Panc1 (cell line): ENCODE results near the gene TSPO2. TPM values are rescaled to one million over a fixed set of nuclear protein-coding genes. Genes with fewer than 3 reads are reported as not detected.

Source experiments
- ATAC-seq: fragments of 200-7000 bp; cut with Tn5 transposase; 2 replicates; pipeline ENCODE4 v1.9.1; 2020; ENCODE audit warnings: mild to moderate bottlenecking, moderate library complexity
- BruUV-seq: library from RNA; stranded (reverse); fragments of 400-500 nt; replicated peaks from 2 replicates; lab custom pipeline; 2021; lab: Mats Ljungman, UMichigan
- CTCF ChIA-PET: fragments of 300-600 bp; sonication (Branson Sonifier 250); formaldehyde crosslinking; loops from one replicate; lab custom pipeline; 2022; ENCODE audit warnings: antibody characterized with exemption; lab: Charles Lee
- POLR2A ChIA-PET: fragments of 300-600 bp; sonication (Branson Sonifier 250); formaldehyde crosslinking; loops from one replicate; lab custom pipeline; 2022; ENCODE audit warnings: antibody characterized with exemption; lab: Charles Lee
- DNase-seq: peaks from one replicate; pipeline ENCODE4 v3.0.0-alpha.2; 2010; ENCODE audit warnings: low read depth, low spot score
- H3K27ac ChIP-seq: 2 replicates; pipeline ENCODE4 v1.5.1; 2011; ENCODE audit warnings: mild to moderate bottlenecking, low read length, inconsistent platforms
- H3K27me3 ChIP-seq: fragments of 200-500 bp; sonication (Bioruptor generic); 2 replicates; pipeline ENCODE4 v1.6.0; 2014; ENCODE audit warnings: low read length, inconsistent platforms; ENCODE audit not compliant: control insufficient read depth, insufficient read depth
- H3K36me3 ChIP-seq: fragments of 200-500 bp; sonication (Bioruptor generic); 2 replicates; pipeline ENCODE4 v1.5.1; 2014; ENCODE audit warnings: inconsistent platforms, mild to moderate bottlenecking, low read length, moderate library complexity; ENCODE audit not compliant: control insufficient read depth, insufficient read depth
- H3K4me1 ChIP-seq: 2 replicates; pipeline ENCODE4 v1.5.1; 2011; ENCODE audit warnings: inconsistent platforms, mild to moderate bottlenecking, low read length, moderate library complexity; ENCODE audit not compliant: control insufficient read depth, insufficient read depth
- H3K4me3 ChIP-seq, 2 experiments: 2 replicates each; pipeline ENCODE4 v1.5.1; 2011 to 2012; ENCODE audit warnings: low read depth in 2 of 2, low read length in 2 of 2, mild to moderate bottlenecking in 2 of 2, inconsistent platforms in 1 of 2, moderate library complexity in 1 of 2
- H3K9me3 ChIP-seq: fragments of 200-500 bp; sonication (Bioruptor generic); 2 replicates; pipeline ENCODE4 v1.5.1; 2014; ENCODE audit warnings: low read depth, mild to moderate bottlenecking, inconsistent platforms, low read length, moderate library complexity; ENCODE audit not compliant: control insufficient read depth, insufficient read depth
- POLR2AphosphoS5 ChIP-seq: IDR thresholded peaks from 2 replicates; pipeline ENCODE4 v1.6.1; 2012; ENCODE audit warnings: mild to moderate bottlenecking, low read depth, low read length, moderate library complexity
- SIN3A ChIP-seq: IDR thresholded peaks from 2 replicates; pipeline ENCODE4 v1.6.1; 2012; ENCODE audit warnings: low read depth, mild to moderate bottlenecking, low read length, moderate library complexity, borderline replicate concordance; ENCODE audit not compliant: insufficient read depth
- TCF7L2 ChIP-seq: IDR thresholded peaks from 2 replicates; pipeline ENCODE4 v1.6.1; 2011; ENCODE audit warnings: mild to moderate bottlenecking, low read depth, low read length, inconsistent platforms
- in situ Hi-C: cut with HindIII; loops from 2 replicates; pipeline ENCODE4 v1.10.0; 2016; ENCODE audit warnings: low sequenced_read_pairs, low pct_unique_long_range_greater_than_20kb
- intact Hi-C: fragments of 100-400 bp; cut with micrococcal nuclease; formaldehyde crosslinking; loops from one replicate; pipeline ENCODE4 v1.10.0; 2022; ENCODE audit not compliant: unreplicated experiment
- total RNA-seq: library from RNA; stranded (reverse); gene quantifications from one replicate; pipeline ENCODE4 v1.2.1, GENCODE V29; 2021; ENCODE audit not compliant: unreplicated experiment
- TF ChIP-seq, protein P1 (sequence below): fragments of 450-650 bp; IDR thresholded peaks from 2 replicates; pipeline ENCODE4 v1.5.1; 2017; ENCODE audit warnings: mild to moderate bottlenecking
- TF ChIP-seq, protein P2 (sequence below), 2 experiments: IDR thresholded peaks; 2 replicates each; pipeline ENCODE4 v1.6.1; 2011 to 2012; ENCODE audit warnings: low read depth in 2 of 2, control low read depth in 1 of 2, low read length in 1 of 2, mild to moderate bottlenecking in 1 of 2, moderate library complexity in 1 of 2; ENCODE audit not compliant: insufficient read depth in 1 of 2

The TSPO2 gene
- total RNA-seq, 1 experiment from 2014 or later: not detected

DNA sequence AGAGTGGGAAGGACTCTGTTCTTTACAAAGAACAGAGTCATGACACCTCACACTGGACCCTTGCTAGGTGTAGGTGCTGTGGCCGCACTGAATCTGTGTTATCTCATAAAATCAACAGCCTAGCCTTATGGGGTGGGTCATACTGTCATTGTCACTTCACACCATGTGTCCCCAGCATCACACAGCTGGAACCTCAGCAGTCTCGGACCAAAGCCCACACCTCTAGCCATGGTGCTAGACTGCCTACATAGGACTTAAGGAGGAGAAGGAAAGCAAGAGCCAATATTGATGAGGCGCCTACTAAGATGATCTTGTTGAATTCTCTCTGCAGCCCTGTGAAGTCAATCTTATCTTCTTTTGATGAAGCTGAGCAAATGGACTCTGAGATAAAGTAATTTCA lies 34.3 kb upstream of the TSPO2 start:
- Histone ChIP-seq H3K4me1 (no peaks in the 10 kb centered on the region; the same call in none of the 2 replicates), H3K4me3 (no peak overlapping the region), H3K27ac (peak overlapping the region; percentile 71; the same call in 1 of the 2 replicates), H3K9me3 (no peaks in the 10 kb centered on the region), H3K36me3 (no peaks in the 10 kb centered on the region), H3K27me3 (no peaks in the 10 kb centered on the region)
- DNase-seq (no peak), ATAC-seq (no peak)
- ChIA-PET POLR2A (interaction anchor here (0.5 kb wide), 1 partner anchor 49 kb away, joined by 3 read pairs; no protein-coding TSS in a partner anchor), CTCF (no interaction called here)
- TF ChIP-seq, protein P1, sequence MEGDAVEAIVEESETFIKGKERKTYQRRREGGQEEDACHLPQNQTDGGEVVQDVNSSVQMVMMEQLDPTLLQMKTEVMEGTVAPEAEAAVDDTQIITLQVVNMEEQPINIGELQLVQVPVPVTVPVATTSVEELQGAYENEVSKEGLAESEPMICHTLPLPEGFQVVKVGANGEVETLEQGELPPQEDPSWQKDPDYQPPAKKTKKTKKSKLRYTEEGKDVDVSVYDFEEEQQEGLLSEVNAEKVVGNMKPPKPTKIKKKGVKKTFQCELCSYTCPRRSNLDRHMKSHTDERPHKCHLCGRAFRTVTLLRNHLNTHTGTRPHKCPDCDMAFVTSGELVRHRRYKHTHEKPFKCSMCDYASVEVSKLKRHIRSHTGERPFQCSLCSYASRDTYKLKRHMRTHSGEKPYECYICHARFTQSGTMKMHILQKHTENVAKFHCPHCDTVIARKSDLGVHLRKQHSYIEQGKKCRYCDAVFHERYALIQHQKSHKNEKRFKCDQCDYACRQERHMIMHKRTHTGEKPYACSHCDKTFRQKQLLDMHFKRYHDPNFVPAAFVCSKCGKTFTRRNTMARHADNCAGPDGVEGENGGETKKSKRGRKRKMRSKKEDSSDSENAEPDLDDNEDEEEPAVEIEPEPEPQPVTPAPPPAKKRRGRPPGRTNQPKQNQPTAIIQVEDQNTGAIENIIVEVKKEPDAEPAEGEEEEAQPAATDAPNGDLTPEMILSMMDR: no peak
- no peak for TF ChIP-seq POLR2AphosphoS5
- in situ Hi-C loops: no loop called here
- no TSS peak for BruUV-seq
- intact Hi-C loops: loop anchor here (5.0 kb wide), 1 partner anchor 101 kb away; no protein-coding TSS in a partner anchor

DNA sequence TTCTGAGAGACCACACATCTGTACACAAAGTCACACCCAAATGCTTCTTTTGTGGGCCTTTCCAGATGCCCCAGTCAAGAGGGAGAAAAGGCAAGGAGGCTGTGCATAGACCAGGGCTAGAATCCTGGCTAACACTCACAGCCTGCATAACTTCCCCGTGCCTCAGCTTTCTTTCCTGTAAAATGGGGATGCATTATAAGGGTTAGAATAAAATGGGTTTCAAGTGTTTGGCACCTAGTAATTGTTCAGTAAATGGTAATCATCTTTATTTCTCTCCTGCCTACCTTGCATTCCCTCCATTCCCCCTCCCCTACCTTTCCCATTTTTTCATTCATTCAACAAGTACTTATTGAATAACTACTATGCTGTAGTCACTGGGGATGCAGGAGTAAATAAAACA lies 32.6 kb upstream of the TSPO2 start:
- no peaks in the 10 kb centered on the region for H3K9me3 ChIP-seq
- BruUV-seq: no TSS peak
- in situ Hi-C loops: no loop called here
- TF ChIP-seq, protein P1: no peak
- TF ChIP-seq SIN3A (no peak), TCF7L2 (no peak), POLR2AphosphoS5 (no peak)
- TF ChIP-seq, protein P2, sequence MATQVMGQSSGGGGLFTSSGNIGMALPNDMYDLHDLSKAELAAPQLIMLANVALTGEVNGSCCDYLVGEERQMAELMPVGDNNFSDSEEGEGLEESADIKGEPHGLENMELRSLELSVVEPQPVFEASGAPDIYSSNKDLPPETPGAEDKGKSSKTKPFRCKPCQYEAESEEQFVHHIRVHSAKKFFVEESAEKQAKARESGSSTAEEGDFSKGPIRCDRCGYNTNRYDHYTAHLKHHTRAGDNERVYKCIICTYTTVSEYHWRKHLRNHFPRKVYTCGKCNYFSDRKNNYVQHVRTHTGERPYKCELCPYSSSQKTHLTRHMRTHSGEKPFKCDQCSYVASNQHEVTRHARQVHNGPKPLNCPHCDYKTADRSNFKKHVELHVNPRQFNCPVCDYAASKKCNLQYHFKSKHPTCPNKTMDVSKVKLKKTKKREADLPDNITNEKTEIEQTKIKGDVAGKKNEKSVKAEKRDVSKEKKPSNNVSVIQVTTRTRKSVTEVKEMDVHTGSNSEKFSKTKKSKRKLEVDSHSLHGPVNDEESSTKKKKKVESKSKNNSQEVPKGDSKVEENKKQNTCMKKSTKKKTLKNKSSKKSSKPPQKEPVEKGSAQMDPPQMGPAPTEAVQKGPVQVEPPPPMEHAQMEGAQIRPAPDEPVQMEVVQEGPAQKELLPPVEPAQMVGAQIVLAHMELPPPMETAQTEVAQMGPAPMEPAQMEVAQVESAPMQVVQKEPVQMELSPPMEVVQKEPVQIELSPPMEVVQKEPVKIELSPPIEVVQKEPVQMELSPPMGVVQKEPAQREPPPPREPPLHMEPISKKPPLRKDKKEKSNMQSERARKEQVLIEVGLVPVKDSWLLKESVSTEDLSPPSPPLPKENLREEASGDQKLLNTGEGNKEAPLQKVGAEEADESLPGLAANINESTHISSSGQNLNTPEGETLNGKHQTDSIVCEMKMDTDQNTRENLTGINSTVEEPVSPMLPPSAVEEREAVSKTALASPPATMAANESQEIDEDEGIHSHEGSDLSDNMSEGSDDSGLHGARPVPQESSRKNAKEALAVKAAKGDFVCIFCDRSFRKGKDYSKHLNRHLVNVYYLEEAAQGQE (IDR thresholded peaks at IDR 0.05; ENCODE audit: insufficient read depth in 1 of 2, low read depth in 2 of 2, low read length in 1 of 2): no peak
- H3K27ac ChIP-seq: peak overlapping the region; percentile 71; the same call in 1 of the 2 replicates
- no peak overlapping the region for H3K4me3 ChIP-seq
- ChIA-PET CTCF (no interaction called here), POLR2A (no interaction called here)
- intact Hi-C loops: loop anchor here (5.0 kb wide), 1 partner anchor 102 kb away; no protein-coding TSS in a partner anchor
- DNase-seq (no peak), ATAC-seq (no peak)
- no peaks in the 10 kb centered on the region for H3K36me3 ChIP-seq
- H3K27me3 ChIP-seq: no peaks in the 10 kb centered on the region
- no peaks in the 10 kb centered on the region; the same call in none of the 2 replicates for H3K4me1 ChIP-seq
